Stimulated activated CD4-positive, alpha-beta T cell treated with anti-CD3 and anti-CD28 coated beads, Interleukin-12 subunit alpha, Interleukin-12 subunit beta, amount 100 ng/mL, for 48 hours (primary cell): ENCODE results near the gene HTRA3.
A peak's percentile ranks its signal among the peaks of the same experiment; 100 is the strongest.

Source experiments
- DNase-seq, 3 donors: peaks; one replicate each; pipeline ENCODE4 v3.0.0-alpha.2; 2020; ENCODE audit warnings: low read depth in 2 of 3, low spot score in 1 of 3

HTRA3 gene

DNA sequence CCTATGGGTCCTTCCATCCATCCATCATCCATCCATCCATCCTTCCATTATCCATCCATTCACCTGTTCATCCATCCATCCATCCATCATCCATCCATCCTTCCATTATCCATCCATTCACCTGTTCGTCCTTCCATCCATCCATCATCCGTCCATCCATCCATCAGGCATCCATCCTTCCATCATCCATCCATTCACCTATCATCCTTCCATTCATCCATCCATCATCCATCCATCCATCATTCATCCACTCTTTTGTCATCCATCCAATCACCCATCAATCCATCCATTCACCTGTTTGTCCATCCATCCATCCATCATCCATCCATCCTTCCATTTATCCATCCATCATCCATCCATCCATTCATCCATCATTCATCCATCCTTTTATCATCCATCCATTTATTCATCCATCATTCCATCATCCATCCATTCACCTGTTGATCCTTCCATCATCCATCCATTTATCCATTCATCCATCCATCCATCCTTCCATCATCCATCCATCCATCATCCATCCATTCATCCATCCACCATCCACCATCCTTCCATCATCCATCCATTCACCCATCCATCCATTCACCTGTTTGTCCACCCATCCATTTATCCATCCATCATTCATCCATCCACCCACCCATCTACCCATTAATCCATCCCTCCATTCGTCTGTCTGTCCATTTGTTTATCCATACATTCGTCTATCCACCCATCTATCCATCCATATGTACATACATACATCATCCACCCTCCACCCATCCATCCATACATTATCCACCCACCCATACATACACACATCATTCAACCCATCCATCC, 35.7 kb upstream of the HTRA3 start:
- DNase-seq = no peak

DNA sequence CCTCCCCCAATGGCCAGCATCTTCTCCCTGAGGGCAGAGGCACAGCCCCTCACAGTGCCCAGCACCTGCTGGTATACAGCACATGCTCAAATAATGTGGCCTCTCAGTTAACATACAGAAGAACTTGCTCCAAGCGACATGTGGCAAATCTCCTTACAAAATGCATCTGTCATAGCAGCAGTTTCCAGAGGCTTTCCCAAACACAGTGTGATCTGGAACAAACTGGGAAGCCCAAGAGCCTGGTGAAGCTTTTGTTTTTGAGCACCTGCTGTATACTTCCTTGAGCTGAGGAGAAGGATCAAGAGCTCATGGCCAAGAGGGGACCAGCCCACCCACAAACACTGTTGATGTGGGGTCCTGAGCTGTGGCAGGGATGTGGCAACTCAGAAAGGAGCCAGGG, 34.8 kb upstream of the HTRA3 start:
- DNase-seq = no peak

DNA sequence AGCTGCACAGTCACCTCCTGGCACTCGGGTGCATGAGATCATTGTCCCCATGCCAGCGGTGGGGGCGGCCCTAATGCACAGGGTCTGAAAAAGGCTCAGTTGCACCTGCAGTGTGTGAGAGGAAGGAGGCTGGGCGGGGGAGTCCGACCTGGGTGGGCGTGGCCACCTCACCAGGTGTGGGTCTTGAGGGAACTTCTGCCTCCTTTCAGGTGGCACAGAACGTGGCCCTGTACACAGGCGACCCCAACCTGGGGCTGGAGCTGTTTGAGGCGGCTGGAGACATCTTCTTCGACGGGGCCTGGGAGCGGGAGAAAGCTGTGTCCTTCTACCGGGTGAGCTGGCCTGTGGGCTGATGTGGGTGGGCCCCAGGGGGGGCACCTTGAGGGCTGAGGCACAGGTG, 34.3 kb upstream of the HTRA3 start:
- no peak for DNase-seq

DNA sequence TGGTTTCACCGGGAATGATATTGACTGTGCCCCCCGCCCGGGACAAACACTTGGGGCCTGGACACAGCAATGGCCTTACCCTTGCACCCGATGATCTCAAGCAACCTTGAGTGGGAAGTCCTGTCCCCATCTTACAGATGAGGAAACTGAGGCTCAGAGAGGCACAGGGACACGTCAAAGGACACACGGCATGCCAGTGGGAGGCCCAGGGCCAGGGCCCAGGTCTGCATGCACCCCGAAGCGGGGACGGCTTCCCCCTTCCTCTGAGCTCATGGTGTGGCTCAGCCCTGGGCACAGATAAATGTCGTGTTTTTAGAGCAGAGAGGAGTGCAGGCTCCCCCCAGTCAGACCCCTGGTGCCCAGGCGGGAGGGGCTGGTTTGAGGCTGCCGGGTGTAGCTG, 33.9 kb upstream of the HTRA3 start:
- DNase-seq = no peak

DNA sequence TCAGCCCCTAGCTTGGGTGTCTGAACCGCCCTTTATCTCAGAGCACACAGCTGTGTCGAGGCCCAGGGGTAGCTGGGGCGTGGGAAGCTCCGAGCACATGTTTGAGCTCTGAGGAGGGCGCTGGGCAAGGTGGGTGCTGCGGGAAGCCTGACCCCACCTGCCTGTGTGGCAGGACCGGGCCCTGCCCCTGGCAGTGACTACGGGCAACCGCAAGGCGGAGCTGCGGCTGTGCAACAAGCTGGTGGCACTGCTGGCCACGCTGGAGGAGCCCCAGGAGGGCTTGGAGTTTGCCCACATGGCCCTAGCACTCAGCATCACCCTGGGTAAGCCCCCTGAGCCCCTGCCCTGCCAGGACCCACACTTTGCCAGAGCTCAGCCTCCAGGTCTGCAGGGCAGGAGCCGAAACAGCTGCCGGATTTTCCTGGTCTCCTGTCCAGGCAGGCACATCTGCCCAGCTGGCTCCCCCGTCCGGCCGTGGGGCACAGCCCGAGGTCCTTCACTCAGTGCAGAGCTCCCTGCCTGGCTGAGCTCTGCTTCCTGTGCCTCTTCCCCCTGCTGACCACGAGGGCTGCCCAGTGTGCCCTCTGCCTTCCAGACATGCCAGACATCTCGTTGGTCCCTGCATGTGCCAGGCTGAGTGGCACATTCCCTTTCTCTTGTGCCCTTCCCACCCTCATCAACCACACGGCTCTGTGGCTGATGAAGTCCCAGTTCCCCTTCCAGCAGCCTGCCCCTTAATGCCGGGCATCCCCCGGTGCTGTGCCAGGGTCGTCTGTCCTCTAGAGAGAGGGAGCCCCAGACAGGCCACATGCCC, 33.2 kb upstream of the HTRA3 start:
- DNase-seq = no peak

DNA sequence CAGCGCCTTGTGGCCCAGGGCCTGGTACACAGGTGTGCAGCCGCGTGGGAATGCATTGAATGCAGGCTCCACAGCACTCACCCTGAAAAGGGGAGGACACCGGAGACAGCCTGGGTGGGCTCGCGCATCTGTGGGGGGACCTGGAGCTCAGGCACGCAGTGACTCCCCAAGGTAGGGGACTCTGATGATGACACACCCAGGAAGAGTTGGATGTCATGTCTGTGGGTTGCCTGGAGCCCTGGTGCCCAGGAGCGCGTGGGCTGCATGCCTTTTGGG, 32.7 kb upstream of the HTRA3 start:
- DNase-seq = no peak

DNA sequence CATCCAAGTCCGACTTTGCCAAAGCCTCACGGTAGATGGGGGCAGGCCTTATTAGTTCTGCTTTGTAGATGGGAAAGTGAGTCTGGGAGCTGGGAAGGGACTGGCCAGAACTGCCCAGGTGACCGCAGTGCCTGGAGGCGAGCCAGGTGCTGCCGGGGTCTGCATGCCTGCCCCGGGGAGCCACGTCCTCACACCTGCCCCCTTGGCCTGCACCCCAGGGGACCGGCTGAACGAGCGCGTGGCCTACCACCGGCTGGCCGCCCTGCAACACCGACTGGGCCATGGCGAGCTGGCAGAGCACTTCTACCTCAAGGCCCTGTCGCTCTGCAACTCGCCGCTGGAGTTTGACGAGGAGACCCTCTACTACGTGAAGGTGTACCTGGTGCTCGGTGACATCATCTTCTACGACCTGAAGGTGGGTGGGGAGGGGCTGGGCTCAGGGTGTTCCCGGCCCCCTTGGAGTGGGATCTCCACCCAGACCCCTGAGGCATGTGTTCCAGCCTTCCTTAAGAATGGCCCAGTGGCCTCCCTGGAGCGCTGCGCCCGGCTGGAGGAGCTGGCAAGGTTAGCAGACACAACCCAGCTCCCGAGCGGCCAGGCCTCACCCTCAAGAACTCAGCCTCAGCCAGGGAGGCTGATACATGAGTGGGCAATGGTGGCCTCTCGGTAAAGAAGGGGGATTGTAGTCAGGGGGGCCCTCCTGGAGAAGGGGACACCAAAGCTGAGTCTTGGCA, 32.1 kb upstream of the HTRA3 start:
- no peak for DNase-seq

DNA sequence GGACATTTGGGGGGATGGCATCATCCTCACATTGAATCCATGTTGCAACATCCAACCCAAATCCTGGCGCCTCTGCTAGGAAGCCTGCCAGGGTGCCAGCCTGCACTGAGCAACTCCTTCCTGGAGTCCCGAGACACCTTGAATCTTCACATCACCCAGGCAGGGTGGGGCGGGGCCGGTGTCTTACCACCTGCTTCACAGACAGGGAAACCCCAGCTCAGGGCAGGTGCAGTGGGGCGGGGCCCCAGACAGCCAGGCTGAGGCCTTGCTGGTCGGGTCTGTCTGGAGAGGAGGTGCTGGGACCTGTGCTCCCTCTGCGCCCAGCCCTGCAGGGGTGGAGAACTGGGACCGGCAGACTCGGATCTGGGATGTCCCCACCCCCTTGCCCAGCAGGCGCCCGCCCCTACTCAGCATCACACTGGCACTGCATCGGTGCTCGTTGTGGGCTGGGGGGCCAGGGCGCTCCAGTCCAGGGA, 31.5 kb upstream of the HTRA3 start:
- no peak for DNase-seq

DNA sequence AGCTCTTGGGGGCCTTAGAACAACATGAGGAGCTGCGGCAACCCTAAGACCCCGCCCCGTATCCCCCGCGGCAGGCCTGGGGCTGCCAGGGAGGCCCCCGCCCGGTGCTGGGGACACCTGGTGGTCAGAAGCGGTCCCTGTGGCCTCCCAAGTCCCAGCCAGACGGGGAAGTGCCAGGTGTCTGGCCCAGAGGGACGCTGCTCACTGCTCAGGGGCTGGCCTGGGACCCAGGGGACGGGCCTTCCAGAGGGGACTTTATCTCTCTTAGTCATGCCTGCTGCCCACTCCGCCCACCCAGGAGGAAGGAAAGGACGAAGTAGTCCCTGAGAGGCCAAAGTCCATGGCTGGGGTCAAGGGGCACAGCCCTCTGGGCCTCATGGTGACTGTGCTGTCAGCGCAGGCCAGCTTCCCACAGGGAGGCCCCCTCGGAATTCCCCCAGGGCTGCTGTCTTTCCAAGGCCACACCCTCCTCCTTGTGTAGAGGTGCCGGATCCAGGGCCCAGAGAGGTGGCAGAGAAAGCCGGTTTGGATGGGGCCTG, 31.0 kb upstream of the HTRA3 start:
- DNase-seq = no peak

DNA sequence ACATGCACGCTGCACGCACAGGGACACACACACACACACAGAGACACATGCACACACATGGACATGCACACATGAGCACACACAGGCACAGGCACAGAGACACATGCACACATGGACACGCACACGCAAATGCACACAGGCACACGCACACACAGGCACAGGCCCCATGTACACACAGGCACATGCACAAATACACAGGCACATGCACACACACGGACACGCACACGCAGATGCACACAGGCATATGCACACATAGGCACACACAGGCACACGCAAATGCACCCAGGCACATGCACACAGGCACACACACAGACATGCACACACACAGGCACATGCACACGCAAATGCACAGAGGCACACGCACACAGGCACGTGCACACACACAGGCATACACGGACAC, 30.3 kb upstream of the HTRA3 start:
- DNase-seq = no peak

DNA sequence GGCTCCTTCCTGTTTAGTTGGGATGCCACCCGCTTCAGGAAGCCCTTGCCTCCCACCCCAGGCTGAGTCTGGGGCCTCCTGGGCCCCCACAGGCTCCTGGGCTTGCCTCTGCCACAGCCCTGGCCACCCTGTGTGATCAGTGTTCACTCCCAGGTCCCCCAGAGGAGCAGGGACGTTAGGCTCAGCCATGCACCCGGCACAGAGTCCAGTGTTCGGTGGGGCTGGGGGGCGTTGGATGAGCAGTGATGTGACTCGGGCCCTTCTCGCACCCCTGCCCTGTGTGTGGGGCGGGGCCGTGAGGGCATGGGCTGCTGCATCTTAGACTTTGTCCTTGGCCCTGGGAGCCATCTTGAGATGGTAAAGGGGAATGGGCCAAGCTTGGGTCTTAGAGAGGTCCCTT, 29.9 kb upstream of the HTRA3 start:
- DNase-seq = no peak

DNA sequence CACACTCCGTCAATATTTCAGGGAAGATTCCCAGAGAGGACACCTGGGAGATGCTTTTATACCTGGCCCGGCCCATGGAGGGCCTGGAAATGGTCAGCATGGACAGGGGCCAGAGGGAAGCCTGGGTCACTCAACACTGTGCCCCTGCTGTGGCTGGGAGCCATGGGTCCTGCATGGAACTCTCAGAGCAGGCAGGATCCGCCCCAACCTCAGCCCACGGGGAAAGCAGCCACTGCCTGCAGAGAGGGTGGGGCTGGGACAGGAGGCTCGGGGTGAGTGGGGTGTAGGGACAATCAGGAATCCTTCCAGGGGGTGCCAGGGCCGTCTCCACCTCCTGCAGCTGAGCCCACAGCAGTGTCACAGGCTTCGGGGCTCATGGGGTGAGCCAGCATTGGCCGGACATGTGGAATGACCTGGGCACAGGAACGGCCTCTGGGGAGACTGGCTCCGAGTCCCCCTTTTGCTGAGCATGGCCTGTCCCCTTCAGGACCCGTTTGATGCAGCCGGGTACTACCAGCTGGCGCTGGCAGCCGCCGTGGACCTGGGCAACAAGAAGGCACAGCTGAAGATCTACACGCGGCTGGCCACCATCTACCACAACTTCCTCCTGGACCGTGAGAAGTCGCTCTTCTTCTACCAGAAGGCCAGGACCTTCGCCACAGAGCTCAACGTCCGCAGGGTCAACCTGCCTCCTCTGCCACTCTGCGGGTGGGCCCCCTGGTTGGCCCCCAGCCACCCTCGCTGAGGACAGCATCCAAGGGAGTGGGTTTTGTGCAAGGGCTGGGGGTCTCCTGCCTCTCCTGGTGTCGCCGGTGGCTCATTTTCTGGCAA, 29.1 kb upstream of the HTRA3 start:
- DNase-seq = no peak

DNA sequence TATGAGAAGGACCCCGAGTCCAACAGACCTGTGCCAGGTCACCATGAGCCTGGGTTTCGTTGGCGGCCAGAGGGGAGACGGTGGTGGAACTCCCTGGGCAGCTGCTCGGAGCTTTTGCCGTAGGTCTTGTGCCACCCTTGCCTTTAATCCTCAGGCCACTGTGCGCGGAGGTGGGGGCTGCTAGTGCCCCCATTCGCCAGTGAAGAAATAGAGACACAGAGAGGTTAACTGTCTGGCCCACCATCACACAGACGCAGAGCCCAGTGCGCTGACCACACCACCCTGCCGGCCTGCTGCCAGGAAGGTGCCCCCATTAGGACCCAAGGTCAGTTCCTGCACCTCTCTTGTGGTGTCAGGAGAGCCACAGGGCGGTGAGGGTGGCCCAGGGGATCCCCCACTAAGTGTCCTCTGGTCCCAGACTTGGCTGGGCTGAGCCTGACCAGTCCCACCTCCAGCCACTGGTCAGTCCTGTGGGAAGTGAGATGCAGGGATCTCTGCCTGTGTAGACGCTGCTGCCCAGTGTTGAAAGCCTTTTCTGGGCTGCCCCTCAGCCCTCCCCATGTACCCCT, 28.3 kb upstream of the HTRA3 start:
- DNase-seq = no peak

DNA sequence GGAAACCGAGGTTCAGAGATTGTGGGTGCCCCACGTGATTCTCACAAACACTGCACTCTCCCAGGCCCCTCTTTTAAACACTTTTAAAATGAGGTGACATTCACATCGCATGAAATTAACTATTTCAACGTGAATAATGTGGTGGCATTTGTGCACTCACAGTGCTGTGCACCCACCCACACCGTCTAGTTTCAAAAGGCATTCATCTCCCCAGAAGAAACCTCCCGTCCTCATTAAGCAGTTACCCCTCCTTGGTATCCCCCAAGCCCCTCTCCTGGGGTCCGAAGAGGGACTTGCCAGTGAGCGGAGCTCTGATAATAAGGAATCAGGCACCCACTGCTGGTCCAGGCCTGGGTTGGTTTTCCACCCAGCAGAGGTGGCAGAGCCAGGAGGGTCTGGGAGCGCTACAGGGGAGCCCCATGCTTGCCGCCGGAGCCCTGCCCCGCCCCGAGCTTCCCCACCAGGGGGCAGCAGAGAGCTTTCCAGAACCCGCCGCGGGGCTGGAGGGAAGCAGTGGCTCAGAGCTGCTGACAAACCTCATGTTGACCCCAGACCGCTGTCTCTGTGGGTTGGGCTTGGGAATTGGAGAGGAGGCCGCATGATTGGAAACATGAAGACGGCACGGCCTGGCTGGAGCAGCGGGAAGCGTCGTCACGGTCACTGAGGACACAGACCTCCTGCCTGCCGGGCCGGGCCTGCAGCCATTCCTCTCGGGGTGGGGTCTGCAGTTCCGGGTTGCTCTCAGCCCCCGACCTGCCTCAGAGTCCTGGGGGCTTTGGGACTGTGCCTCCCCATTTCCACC, 27.5 kb upstream of the HTRA3 start:
- DNase-seq = peak; percentile 52 to 86 (median 79)

DNA sequence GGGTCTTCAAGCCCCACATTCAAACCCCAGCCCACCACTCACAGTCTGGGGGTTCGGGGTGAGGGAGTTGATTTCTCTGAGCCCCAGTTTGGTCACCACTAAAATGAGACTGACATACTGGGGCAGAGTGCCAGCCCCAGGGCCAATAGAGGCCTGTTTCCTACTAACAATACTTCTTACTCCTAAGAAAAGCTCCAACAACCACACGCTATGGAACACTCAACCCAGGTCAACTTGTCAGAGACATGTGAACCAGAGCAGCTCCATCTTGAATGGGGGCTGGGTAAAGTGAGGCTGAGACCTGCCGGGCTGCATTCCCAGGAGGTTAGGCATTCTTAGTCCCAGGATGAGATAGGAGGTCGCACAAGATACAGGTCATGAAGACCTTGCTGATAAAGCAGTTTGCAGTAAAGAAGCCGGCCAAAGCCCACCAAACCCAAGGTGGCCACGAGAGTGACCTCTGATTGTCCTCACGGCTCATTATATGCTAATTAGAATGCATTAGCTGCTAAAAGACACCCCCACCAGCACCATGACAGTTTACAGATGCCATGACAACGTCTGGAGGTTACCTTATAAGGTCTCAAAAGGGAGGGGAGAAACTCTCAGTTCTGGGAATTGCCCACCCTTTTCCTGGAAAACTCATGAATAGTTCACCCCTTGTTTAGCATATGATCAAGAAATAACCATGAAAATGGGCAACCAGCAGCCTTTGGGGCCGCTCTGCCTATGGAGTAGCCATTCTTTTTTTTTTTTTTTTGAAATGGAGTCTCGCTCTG, 26.6 kb upstream of the HTRA3 start:
- no peak for DNase-seq

DNA sequence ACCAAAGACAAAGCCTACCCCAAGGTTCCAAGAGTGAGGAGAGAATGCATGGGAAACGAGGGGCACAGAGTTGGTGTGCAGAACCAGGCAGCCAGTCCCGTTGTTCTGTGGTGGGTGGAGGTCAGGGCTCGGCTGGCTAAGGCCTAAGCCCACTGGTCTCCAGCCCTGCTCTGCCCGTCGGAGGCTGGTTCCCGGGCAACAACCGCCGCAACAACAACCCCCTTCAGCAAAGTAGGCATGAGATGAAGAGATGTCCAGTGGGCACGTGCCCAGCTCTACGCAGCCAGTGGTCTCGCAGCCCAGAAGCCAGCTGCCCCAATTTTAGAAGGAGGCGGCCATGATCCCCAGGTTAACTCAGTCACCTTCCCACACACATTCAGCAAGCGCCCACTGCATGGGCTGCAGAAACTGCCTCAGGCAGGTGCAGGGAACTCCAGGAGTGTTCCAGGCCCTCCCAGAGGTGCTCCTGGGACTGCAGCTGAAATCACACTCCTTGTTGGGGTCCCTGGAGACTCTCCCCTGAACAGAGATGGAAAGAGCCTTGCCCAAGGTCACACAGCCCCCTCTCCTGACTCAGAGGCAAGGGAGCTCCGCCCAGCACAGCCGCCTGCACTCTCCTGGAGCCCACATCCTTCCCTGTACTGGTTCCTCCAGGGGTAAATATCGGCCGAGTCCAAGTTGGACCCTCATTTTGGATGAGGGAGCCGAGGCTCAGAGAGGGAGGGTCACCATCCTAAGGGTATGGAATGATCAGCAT, 25.4 kb upstream of the HTRA3 start:
- DNase-seq = no peak

DNA sequence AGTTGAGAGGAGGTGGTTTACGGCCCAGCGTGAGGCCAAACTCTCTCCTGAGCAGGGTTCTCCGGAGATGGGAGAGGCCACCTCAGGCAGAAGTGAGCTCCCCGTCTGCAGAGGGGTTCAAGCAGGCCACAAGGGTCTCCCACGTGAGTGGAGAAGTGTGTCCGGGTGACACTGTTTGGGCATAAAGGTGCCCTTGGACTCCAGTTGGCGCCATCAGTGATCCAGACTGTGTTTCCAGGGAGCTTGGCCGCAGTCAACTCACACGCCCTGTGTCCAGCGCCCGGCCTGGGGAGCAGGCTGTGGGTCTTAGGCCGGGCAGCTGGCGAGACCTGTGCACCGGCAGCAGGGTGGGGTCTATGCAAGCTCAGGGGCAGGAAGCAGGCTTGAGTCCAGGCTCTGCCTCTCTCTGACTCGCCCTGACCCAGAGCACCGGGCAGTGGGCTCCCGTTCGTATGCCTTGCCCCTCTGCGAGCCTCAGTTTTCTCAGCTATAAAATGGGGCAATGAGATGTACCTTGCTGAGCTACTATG, 24.6 kb upstream of the HTRA3 start:
- no peak for DNase-seq
